Fibroblast of lung (primary cell): ENCODE data around the gene DSCAML1.

ENCODE experiments used
- CTCF ChIP-seq, 2 donors: IDR thresholded peaks in 1 of 2; conservative IDR thresholded peaks in 1 of 2; 1 replicate in 1 of 2; 2 replicates in 1 of 2; pipeline ENCODE4 v1.5.1; 2011 to 2012; ENCODE audit warnings: low read length in 2 of 2, control low read depth in 1 of 2, inconsistent platforms in 1 of 2, low read depth in 1 of 2, mild to moderate bottlenecking in 1 of 2
- EZH2 ChIP-seq: IDR thresholded peaks from 2 replicates; pipeline ENCODE4 v1.5.1; 2012; ENCODE audit warnings: low read length, control low read depth, mild to moderate bottlenecking; ENCODE audit errors: missing control alignments

DNA sequence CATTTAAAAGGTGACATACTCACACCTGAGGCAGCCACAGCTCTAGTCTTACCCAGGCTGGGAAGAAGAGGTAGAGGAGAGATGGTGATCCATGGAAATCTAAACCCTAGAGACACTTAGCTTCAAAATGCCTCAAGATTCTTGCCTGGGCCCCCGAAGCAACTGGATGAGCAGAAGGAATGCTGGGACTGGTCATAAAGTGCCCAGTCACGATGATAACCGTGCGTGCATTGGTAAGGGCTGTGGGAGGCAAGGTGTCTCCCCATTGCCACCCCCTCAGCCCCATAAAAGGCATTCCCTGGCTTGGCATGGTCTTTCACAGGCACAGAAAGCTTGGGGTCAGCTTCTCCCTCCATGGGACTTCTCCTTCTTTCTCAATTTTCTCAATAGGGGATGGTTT, 144.5 kb downstream of the DSCAML1 start:
- TF ChIP-seq CTCF (conservative IDR thresholded peaks at IDR 0.05 in 1 of 2, IDR thresholded peaks at IDR 0.05 in 1 of 2; ENCODE audit: low read depth in 1 of 2, low read length in 2 of 2) = no peak
- TF ChIP-seq EZH2 = no peak
